Measurements from ENCODE around the gene LATS2.
"Not testable (repeated sequence)": the region's sequence is repeated elsewhere in the genome, so short reads cannot be mapped to it uniquely, and the experiment has no call there.

The LATS2 gene

GRCh38 chr13:20960663-20961309 lies 100.6 kb downstream of the LATS2 start:
- Histone ChIP-seq H3K4me3 (ENCODE audit: low read length) (no peak overlapping the region), H3K27me3 (ENCODE audit: low read depth, low read length) (no peaks in the 10 kb centered on the region), H3K79me2 (ENCODE audit: low read length) (no peaks in the 10 kb centered on the region), H3K9me3 (ENCODE audit: insufficient read depth, low read length) (no peaks in the 10 kb centered on the region), H3K4me1 (ENCODE audit: low read length) (no peaks in the 10 kb centered on the region), H3K9ac (ENCODE audit: low read length) (no peak overlapping the region), H3K4me2 (ENCODE audit: low read length) (no peak overlapping the region), H3K36me3 (replicated peaks; ENCODE audit: low read depth, low read length) (no peaks in the 10 kb centered on the region), H3K27ac (ENCODE audit: low read length) (no peak overlapping the region), H2AFZ (ENCODE audit: low read depth, low read length) (no peak overlapping the region), H4K20me1 (ENCODE audit: insufficient read depth, low read length) (no peaks in the 10 kb centered on the region)
- no peak for TF ChIP-seq CTCF (IDR thresholded peaks at IDR 0.05; ENCODE audit: low read depth, low read length)

- not testable (repeated sequence) for H3K79me2 ChIP-seq (ENCODE audit: low read length)
Measured at GRCh38 chr13:20957049-20957620, 104.3 kb downstream of the LATS2 start.

GRCh38 chr13:20955496-20955895 lies 105.9 kb downstream of the LATS2 start:
- TF ChIP-seq CTCF (IDR thresholded peaks at IDR 0.05; ENCODE audit: low read depth, low read length) (no peak), EZH2phosphoT487 (IDR thresholded peaks at IDR 0.05; ENCODE audit: low read depth) (no peak)
- Histone ChIP-seq H3K4me2 (ENCODE audit: low read length) (no peak overlapping the region), H3K79me2 (ENCODE audit: low read length) (no peaks in the 10 kb centered on the region), H2AFZ (ENCODE audit: low read depth, low read length) (no peak overlapping the region), H4K20me1 (ENCODE audit: insufficient read depth, low read length) (no peaks in the 10 kb centered on the region), H3K4me1 (ENCODE audit: low read length) (no peaks in the 10 kb centered on the region), H3K27me3 (ENCODE audit: low read depth, low read length) (no peaks in the 10 kb centered on the region), H3K9me3 (ENCODE audit: insufficient read depth, low read length) (no peaks in the 10 kb centered on the region), H3K27ac (ENCODE audit: low read length) (no peak overlapping the region), H3K9ac (ENCODE audit: low read length) (no peak overlapping the region), H3K36me3 (replicated peaks; ENCODE audit: low read depth, low read length) (no peaks in the 10 kb centered on the region), H3K4me3 (ENCODE audit: low read length) (no peak overlapping the region)

More at GRCh38 chr13:20957049-20957620, 104.3 kb downstream of the LATS2 start:
- not testable (repeated sequence) for H3K4me1 ChIP-seq (ENCODE audit: low read length); H3K4me3 ChIP-seq (ENCODE audit: low read length); H3K9ac ChIP-seq (ENCODE audit: low read length); H4K20me1 ChIP-seq (ENCODE audit: insufficient read depth, low read length); H3K4me2 ChIP-seq (ENCODE audit: low read length); H3K27ac ChIP-seq (ENCODE audit: low read length); H2AFZ ChIP-seq (ENCODE audit: low read depth, low read length); H3K9me3 ChIP-seq (ENCODE audit: insufficient read depth, low read length); H3K27me3 ChIP-seq (ENCODE audit: low read depth, low read length); H3K36me3 ChIP-seq (replicated peaks; ENCODE audit: low read depth, low read length)

GRCh38 chr13:20953245-20953931 lies 108.0 kb downstream of the LATS2 start:
- H3K4me3 ChIP-seq (ENCODE audit: low read length), result no peak overlapping the region
- H3K4me1 ChIP-seq (ENCODE audit: low read length), result no peaks in the 10 kb centered on the region
- H3K36me3 ChIP-seq (replicated peaks; ENCODE audit: low read depth, low read length), result no peaks in the 10 kb centered on the region
- H3K9me3 ChIP-seq (ENCODE audit: insufficient read depth, low read length), result no peaks in the 10 kb centered on the region
- H4K20me1 ChIP-seq (ENCODE audit: insufficient read depth, low read length), result no peaks in the 10 kb centered on the region
- no peak overlapping the region for H3K9ac ChIP-seq (ENCODE audit: low read length)
- TF ChIP-seq CTCF (IDR thresholded peaks at IDR 0.05; ENCODE audit: low read depth, low read length) (no peak), EZH2phosphoT487 (IDR thresholded peaks at IDR 0.05; ENCODE audit: low read depth) (no peak)
- H3K27me3 ChIP-seq (ENCODE audit: low read depth, low read length), result no peaks in the 10 kb centered on the region
- no peaks in the 10 kb centered on the region for H3K79me2 ChIP-seq (ENCODE audit: low read length)
- no peak overlapping the region for H2AFZ ChIP-seq (ENCODE audit: low read depth, low read length)
- no peak overlapping the region for H3K27ac ChIP-seq (ENCODE audit: low read length)
- H3K4me2 ChIP-seq (ENCODE audit: low read length), result no peak overlapping the region
